Suppressor macrophage treated with lipopolysaccharide for 1 hour (primary cell): ENCODE data around the gene MYO19.
"Not testable (repeated sequence)": the region's sequence is repeated elsewhere in the genome, so short reads cannot be mapped to it uniquely, and the experiment has no call there.

Source experiments
- DNase-seq, 3 donors: peaks; one replicate each; pipeline ENCODE4 v3.0.0-alpha.2; 2020 to 2022

The MYO19 gene

GRCh38 chr17:36461330-36462110, 73.1 kb downstream of the MYO19 start:
- no peak for DNase-seq

GRCh38 chr17:36460265-36460937, 74.3 kb downstream of the MYO19 start:
- DNase-seq: no peak

- no peak for DNase-seq
Measured at GRCh38 chr17:36459601-36460000, 75.1 kb downstream of the MYO19 start.

GRCh38 chr17:36459045-36459444, 75.6 kb downstream of the MYO19 start:
- DNase-seq: no peak

GRCh38 chr17:36457701-36458100, 77.0 kb downstream of the MYO19 start:
- DNase-seq: not testable (repeated sequence)

GRCh38 chr17:36452888-36453287, 81.8 kb downstream of the MYO19 start:
- not testable (repeated sequence) for DNase-seq

- DNase-seq: not testable (repeated sequence)
Measured at GRCh38 chr17:36449997-36450396, 84.7 kb downstream of the MYO19 start.
